GM21423 (cell line): ENCODE data around the gene SLC49A4.

Experiments
- ATAC-seq: cut with Tn5 transposase; IDR thresholded peaks from one replicate; pipeline ENCODE4 v1.9.1; 2021; ENCODE audit warnings: mild to moderate bottlenecking, moderate library complexity; ENCODE audit not compliant: unreplicated experiment

The SLC49A4 gene

DNA sequence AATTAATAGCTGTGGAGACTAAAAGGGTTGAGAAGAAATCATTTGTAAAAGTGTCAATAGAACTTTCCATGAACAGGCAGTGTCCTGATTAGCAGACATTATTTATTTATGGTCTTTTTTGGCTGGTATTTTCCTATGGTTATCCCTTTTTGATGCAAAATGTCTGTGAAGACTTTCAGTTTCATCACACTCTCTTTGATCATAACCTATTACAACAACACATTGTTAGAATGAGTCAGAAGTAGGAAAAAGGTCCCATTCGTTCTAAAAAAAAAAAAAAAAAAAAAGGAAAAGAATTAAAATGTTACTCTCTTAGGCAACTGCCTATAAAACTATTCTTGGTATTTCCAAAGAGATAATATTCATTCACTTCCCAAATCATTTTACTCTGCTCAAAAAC is 62.1 kb downstream of the SLC49A4 start:
- ATAC-seq, result no peak

- no peak for ATAC-seq
These were observed 63.5 kb downstream of the SLC49A4 start for GRCh38 chr3:122858373-122858772.

- no peak for ATAC-seq
These were observed 64.3 kb downstream of the SLC49A4 start for GRCh38 chr3:122859021-122859805.

DNA sequence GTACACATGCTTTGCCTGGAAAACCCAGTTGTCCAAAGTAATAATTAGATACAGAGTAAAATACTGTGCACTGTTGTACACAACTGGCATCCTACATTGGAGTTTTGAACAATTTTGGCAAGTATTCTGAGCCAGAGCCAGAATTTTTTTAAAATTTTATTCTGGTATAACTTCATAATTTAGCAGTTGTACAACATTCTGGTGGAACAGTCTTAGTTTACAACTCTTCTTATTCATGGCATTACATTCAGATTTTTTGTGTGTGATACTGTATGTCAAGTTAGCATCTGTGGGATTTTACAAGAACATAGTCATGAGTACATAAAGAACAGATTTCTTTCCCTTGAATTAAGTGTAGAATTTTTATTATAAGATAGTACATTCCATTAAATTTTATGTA is 67.5 kb downstream of the SLC49A4 start:
- no peak for ATAC-seq

DNA sequence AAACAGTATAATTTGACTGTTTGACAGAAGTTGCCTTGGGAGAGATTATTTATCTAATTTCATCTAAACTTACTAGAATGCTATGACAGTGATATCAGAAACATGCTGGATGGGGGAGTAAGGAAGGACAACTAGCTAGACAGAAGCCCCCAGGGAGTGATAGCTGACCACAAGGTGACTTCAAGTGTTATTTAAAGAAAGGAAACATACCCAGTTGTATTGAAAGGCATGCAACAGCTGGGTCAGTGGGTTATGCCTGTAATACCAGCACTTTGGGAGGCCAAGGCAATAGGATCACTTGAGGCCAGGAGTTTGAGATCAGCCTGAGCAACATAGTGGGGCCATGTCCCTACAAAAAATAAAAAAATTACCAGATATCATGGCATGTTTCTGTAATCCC is 69.6 kb downstream of the SLC49A4 start:
- ATAC-seq, result no peak

DNA sequence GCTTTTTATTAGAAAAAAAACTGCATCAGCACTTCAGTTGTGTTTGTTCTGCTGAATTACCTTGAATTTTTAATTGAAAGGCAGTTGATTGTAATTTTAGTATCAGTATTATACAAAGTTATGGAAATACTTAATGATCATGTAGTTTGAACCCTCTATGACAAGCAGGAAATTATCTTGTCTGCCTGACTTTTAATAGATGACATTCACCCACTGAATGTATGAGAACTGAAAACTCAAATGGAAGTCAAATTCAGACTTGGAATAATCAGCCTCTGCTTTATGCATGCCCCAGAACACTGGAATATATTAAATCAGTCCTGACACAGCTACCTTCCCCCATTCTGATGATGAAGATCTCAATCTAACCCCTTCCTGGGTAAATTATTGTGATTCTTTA is 73.5 kb downstream of the SLC49A4 start:
- ATAC-seq, result no peak

DNA sequence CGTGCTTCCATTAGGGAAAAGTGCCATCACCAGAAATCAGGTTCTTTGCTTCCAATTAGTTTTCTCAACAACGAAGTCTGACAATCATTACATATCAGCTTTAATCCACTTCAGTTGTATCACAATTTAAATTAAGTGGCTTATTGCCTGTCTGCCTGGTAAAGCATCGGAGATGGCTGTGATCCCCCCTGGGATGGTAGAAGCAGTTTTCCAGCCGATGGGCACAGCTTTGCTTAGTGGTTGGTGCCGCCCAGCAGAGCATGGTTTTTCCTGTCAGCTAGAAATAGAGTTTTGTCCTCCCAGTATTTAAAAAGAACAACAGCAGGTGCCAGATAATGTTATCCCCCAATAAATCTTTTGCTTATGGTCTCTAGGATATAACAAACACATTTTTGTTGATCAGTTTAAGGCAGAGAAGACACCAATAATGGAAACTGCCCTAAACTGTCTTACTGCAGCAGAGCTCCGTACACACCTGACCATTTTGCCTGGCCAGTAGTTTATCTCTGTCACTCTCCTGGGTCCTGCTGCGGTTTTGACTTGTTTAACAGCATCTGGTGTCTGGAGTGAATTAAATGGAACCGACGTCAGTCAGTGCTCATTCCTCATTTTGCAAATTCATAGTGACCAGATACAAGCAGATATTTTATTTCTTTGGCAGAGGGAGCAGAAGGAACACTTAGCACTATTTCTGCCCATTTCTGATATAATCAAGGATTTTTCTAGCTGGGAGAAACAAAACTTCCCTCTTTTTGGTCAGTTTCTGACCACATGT is 79.1 kb downstream of the SLC49A4 start:
- ATAC-seq, result no peak

DNA sequence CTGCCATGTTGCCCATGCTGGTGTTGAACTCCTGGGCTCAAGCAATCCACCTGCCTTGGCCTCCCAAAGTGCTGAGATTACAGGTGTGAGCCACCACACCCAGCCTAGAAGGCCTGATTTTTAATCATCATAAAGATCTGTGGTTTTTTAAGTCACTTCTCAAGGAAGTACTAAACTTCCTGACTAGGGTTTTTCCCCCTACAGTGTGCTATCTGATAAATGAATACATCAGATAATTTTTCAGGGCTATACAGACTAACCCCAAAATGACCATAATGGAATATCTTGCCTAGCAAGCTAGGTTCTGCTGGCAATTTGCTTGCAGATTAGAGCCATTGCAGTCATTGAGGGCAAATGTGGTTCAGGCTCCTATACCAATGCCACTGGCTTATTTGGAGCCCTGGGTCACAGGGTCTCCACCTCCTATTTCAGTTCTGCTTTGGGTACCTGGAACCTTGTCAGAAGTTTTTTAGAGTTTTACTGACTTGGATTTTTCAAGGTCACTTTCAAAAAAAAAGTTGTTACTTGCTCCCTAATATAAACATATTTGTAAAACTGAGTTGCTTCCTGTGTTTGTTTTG is 80.8 kb downstream of the SLC49A4 start:
- ATAC-seq, result no peak

DNA sequence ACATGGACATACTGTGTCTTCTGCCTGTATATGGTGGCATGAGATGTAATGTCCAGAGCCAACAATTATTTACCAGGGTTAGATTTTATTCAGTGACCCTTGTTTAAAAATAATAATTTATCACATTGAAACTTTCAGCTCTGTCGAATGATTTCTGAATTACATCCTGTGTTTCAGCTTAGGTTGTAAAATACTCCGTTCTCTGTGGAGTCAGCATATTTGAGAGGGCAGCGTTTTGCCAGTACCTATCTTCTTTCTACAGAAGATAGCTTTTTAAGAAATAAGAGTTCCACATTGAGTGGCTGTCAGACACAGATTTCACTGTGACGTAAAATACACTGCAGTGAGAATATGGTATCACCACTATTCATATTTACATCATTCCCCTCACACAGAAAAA is 85.3 kb downstream of the SLC49A4 start:
- ATAC-seq, result no peak

DNA sequence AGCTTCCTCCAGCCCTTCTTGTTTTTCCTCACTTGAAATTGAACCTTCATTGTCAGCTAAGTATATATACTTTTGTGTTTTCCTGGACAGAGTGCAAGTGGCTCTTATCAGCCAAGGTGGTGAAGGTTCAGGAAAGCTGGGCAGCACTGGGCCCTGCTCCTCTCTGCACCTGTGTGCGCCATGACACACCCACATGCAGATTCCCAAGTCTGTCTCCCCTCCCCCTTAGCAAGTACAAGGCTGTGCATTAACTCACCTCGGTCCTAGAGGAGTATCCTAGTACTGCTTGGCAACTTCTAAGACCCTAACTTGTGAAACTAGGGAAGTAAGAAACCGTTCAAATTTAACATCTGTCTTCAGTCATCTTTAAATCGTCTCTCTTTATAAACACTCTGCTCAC is 85.8 kb downstream of the SLC49A4 start:
- no peak for ATAC-seq

- ATAC-seq, result no peak
These were observed 87.6 kb downstream of the SLC49A4 start for GRCh38 chr3:122882361-122882947.

DNA sequence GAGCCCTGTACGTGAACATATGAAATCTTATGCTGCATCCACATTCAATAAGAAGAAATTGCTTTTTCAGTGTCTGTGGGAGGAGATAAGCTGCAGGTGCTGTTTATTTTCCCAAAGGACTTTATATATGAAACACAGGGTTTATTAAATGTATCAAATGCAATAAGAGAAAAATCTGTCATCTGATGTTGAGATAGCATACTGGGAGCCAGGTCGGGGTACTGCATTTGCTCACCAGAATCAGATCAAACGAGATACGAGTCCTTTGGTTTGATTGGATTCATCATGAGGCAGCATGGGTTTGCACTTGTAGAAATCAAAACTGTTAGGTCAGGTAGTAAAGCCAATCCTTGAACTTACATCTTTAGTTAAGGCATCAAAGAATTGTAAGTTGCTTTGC is 91.4 kb downstream of the SLC49A4 start:
- no peak for ATAC-seq

DNA sequence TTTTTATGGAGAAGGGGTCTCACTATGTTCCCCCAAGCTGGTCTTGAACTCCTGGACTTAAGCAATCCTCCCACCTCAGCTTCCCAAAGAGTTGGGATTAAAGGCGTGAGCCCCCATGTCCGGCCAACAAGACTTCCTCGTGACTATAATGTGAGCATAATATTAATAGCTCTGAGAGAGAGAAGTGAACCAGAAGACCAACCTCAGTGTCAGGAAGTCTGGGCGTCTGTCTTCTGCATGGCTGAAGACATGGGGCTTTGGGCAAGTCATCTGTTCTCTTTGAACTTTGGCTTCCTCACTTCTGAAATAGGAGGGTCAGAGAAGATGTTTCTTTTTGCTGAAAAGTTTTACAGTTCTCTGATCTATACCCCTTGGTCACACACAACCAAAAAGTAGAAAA is 92.1 kb downstream of the SLC49A4 start:
- no peak for ATAC-seq

DNA sequence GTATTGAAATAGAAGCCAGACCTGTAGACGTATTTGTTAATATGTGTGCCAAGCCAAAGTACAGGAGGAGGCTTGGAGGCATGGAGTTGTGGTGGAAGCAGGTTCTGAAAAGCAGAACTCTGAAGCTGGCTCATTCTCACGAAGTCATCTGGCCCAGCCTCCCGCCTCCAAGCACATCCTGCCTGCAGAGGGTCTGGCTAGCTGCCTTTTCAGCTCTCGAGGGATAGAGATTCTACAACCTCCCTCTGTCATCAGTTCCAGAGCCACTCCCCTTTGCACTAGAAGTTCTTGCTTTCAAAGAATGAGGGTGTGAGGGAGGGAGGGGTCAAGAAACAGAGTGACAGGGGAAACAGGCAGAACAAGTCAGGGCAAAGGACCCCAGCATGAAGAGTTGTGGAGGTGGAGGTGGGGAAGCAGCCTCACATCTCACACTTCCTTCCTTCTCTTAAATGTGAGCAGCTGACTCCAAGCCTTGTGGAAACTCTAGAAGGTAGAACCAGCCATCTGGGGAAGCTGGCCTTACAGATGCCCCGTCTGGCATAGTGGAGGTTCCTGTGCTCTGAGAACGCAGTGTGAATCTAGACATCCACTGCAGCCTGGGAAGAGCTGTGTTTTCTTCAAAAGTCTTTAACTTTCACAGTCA is 95.3 kb downstream of the SLC49A4 start:
- ATAC-seq, result no peak

GRCh38 chr3:122890720-122891220 is 95.9 kb downstream of the SLC49A4 start:
- no peak for ATAC-seq

DNA sequence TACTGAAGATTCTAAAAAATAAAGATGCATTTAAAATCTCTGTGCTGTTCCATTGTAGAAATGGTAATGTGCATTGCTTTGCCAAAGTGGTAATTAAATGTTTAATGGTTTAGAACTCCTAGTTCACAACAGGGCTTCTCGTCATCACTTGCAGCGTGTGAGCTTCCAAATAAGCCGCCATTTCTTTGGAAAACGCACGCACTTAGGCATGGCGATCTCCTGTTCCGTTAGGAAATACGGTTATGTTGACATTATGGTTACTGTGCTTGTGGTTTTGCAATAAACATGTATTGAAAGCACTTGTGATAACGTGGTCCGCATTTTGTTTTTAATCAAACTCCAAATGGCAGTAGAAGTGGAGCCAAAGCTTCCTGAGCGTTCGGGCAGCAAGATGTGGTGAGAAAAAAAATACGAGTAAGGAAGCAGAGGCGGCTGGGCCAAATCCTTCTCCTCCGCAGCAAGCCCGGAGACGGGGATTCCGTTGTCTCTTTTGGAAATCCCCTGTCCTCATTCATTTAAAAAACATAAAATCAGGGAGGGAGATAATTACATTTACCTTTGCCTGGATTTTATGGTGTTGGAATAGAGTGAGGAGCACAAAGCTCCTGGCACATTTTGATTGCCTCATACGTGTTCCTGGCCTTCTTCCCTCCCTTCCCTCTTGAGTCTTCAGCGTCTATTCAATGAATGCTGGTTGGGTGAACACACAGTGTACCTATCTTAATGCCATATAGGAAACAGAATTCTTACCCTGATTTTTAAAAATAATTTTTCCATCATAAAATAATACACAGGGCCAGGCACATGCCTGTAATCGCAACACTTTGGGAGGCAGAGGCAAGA is 97.5 kb downstream of the SLC49A4 start:
- ATAC-seq, result no peak

DNA sequence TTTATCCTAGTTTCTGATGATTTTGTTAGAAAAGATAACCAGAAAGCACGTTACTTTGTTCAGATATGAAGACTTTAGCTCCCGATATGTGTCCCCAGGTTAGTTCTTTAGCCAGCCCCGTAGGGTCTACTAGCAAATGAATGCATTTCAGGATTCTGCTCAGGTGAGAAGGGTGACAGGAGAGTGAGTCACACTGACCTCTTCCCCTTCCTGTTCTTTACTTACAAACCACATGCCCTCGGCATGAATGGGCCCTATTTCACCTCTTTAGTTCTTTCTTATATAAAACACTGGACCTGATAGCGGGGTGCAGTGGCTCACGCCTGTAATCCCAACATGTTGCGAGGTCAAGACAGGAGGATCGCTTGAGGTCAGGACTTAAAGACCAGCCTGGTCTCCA is 98.4 kb downstream of the SLC49A4 start:
- no peak for ATAC-seq

- no peak for ATAC-seq
These were observed 99.1 kb downstream of the SLC49A4 start for GRCh38 chr3:122893754-122894668.

GRCh38 chr3:122898298-122898697 is 103.4 kb downstream of the SLC49A4 start:
- ATAC-seq, result no peak
